22Rv1 (cell line): ENCODE measurements around the gene RIPK3.

ENCODE experiments used
- H3K27ac ChIP-seq: fragments of 450-650 bp; 2 replicates; pipeline ENCODE4 v1.5.1; 2017
- ZFX ChIP-seq: fragments of 450-650 bp; IDR thresholded peaks from 2 replicates; pipeline ENCODE4 v1.6.1; 2017; ENCODE audit warnings: antibody characterized with exemption, borderline replicate concordance
- TF ChIP-seq, protein P1 (sequence below): fragments of 450-650 bp; IDR thresholded peaks from 2 replicates; pipeline ENCODE4 v1.5.1; 2017; ENCODE audit warnings: mild to moderate bottlenecking

RIPK3 gene

GRCh38 chr14:24297190-24297964 is 42.4 kb downstream of the RIPK3 start:
- no peak for TF ChIP-seq ZFX
- TF ChIP-seq, protein P1, sequence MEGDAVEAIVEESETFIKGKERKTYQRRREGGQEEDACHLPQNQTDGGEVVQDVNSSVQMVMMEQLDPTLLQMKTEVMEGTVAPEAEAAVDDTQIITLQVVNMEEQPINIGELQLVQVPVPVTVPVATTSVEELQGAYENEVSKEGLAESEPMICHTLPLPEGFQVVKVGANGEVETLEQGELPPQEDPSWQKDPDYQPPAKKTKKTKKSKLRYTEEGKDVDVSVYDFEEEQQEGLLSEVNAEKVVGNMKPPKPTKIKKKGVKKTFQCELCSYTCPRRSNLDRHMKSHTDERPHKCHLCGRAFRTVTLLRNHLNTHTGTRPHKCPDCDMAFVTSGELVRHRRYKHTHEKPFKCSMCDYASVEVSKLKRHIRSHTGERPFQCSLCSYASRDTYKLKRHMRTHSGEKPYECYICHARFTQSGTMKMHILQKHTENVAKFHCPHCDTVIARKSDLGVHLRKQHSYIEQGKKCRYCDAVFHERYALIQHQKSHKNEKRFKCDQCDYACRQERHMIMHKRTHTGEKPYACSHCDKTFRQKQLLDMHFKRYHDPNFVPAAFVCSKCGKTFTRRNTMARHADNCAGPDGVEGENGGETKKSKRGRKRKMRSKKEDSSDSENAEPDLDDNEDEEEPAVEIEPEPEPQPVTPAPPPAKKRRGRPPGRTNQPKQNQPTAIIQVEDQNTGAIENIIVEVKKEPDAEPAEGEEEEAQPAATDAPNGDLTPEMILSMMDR, result peak; percentile 69
- peak overlapping the region; percentile 76; the same call in 1 of the 2 replicates for H3K27ac ChIP-seq

DNA sequence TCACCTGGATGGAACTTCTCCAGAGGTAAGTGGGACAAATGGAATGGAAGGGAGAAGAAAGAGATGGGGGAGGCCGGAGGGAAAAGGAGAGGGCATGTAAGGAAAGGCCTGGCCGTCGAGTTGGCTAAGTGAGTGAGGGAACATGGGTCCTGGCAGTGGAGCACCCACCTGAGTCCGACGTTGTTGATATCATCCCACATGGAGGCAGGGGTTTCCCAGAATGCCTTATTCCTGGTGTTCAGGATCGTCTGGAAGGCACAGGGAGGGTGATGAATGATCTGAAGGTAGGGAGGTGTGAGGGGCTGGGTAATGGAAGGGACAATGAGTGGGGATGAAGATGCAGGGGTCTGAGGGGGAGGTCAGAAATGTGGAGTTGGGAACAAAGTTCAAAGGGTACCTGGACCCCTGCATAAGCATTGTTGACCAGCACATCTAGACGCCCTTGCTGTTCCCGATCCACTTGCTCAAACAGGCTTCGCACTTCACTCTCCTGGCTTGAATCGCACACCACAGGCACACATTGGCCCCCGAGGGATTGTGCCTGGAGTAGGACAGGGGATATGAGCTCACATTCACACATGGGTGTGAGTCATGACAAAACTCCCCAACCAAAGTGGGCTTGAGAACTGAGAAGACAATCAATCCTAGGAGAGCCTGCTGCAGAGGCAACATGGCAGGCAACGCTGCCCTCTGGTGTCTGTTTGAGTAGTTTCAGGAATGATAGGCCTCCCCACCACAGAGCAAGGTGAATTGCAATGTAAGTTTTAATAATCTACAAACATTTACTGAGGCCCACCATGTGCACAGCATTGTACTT is 43.2 kb downstream of the RIPK3 start:
- H3K27ac ChIP-seq, result no peak overlapping the region
- TF ChIP-seq ZFX, result no peak
- TF ChIP-seq, protein P1, result peak; percentile 75

DNA sequence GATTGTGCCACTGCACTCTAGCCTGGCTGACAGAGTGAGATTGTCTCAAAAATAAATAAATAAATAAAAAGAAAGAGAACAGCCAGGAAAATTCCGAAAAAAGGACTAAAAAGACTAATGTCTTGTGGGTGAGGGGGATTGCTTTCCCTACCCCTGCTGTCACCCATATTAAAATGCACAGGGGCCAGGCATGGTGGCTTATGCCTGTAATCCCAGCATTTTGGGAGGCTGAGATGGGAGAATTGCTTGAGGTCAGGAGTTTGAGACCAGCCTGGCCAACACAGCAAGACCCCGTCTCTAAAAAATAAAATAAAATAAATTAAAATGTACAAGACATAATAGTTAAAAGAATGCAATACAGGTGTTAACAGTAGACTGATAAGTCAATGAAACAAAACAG is 46.3 kb downstream of the RIPK3 start:
- TF ChIP-seq, protein P1, result no peak
- TF ChIP-seq ZFX, result no peak
- no peak overlapping the region for H3K27ac ChIP-seq

DNA sequence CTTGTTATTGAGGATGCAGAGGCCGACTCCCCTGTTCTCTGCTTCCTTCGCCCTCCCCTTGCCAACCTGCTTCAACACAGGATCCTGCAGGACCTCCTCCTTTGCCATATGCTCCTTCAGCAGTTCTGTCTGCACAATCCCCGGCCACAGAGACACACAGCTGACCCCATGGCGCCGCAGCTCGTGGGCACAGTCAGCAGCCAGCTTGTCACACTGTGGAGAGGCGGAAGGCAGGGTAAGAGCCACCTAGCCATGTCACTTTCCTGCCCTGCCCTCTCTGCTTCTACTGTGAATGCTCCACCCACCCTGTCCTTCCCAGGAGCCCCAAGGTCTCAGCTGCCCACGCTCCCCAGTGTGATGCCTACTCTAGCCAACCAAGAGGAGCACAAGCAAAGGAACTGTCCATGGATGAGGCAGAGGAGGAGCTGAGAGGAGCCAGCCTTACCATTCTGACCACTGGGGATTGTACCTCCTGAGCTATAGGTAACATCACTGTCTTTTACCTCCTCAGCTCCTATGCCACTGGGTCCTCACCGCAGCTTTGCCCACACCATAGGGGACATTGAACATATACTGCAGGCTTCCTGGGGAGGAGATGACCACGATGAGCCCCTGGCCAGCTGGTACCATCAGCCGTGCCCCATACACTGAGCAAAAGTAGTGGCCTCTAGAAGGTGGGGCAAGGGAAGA is 47.5 kb downstream of the RIPK3 start:
- no peak overlapping the region for H3K27ac ChIP-seq
- TF ChIP-seq, protein P1, result no peak
- no peak for TF ChIP-seq ZFX

DNA sequence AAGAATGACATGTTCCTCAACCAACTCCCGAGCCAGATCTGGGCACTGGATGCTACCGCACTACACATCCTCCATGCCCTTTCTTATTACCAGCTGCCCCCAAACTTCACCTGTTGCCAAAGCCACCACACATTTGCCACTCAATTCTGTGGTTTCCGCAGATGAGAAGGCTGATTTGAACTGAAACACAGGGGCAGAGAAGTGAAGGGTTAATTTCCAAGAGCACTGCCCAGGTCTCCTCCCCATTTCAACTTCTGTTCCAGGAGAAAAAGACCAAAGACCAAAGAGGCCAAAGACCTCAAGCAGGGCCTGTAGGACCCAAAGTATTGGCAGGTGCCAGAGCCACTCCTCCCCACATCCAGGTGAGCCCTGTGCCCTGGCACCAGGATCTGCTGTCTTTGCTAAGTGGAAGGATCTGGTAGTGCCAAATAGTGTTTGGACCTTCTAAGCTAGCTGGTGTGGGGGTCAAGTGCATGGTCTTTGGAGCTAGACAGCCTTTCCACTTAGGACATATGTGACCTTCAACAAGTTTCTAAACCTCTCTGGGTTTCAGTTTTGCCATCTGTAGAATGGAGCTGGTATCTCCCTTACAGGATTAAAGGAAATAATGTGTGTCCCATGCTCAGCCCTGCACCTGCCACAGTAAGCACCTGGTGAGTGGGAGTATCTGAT is 48.2 kb downstream of the RIPK3 start:
- TF ChIP-seq, protein P1, result no peak
- no peak for TF ChIP-seq ZFX

GRCh38 chr14:24290746-24291145 is 49.0 kb downstream of the RIPK3 start:
- TF ChIP-seq ZFX, result no peak
- TF ChIP-seq, protein P1, result no peak
- no peak overlapping the region for H3K27ac ChIP-seq

More for the DNA sequence above, 48.2 kb downstream of the RIPK3 start:
- H3K27ac ChIP-seq, result no peak overlapping the region
